ENCODE data around the gene CEP85L. TPM values are rescaled to one million over a fixed set of nuclear protein-coding genes. Genes with fewer than 3 reads are reported as not detected.

Gene CEP85L
- total RNA-seq, 1 experiment from 2014 or later: 5.8 TPM

DNA sequence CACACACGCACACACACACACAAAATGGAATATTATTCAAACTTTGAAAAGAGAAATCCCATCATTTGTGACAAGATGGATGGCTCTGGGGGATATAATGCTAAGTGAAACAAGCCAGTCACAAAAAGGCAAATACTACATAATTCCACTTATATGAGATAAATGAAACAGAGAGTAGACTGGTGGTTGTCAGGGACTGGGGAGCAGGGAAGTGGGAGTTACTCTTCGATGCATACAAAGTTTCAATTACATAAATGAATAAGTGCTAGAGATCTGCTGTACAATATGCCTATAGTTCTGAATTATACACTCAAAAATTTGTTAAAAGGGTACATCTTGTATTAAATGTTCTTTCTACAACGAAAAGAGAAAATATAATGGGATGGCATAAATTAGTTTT, 161.4 kb downstream of the CEP85L start:
- TF ChIP-seq, protein P1, sequence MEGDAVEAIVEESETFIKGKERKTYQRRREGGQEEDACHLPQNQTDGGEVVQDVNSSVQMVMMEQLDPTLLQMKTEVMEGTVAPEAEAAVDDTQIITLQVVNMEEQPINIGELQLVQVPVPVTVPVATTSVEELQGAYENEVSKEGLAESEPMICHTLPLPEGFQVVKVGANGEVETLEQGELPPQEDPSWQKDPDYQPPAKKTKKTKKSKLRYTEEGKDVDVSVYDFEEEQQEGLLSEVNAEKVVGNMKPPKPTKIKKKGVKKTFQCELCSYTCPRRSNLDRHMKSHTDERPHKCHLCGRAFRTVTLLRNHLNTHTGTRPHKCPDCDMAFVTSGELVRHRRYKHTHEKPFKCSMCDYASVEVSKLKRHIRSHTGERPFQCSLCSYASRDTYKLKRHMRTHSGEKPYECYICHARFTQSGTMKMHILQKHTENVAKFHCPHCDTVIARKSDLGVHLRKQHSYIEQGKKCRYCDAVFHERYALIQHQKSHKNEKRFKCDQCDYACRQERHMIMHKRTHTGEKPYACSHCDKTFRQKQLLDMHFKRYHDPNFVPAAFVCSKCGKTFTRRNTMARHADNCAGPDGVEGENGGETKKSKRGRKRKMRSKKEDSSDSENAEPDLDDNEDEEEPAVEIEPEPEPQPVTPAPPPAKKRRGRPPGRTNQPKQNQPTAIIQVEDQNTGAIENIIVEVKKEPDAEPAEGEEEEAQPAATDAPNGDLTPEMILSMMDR (IDR thresholded peaks at IDR 0.05; ENCODE audit: unreplicated experiment): no peak
- no peak overlapping the region for H3K4me3 Mint-ChIP-seq (ENCODE audit: low read depth, unreplicated experiment)
- H3K9me3 Mint-ChIP-seq (ENCODE audit: low read depth, unreplicated experiment): peaks cover 9% of the 10 kb centered on the region
- no peak overlapping the region for H3K27ac Mint-ChIP-seq (ENCODE audit: unreplicated experiment)
- CTCF ChIA-PET: no interaction called here
- intact Hi-C loops (cut with micrococcal nuclease; ENCODE audit: unreplicated experiment): no loop called here
- BruUV-seq (replicated peaks): no TSS peak
- no peaks in the 10 kb centered on the region for H3K36me3 Mint-ChIP-seq (ENCODE audit: insufficient read depth, unreplicated experiment)
- no peaks in the 10 kb centered on the region for H3K27me3 Mint-ChIP-seq (ENCODE audit: unreplicated experiment)
- DNase-seq: no peak
- no peaks in the 10 kb centered on the region for H3K4me1 Mint-ChIP-seq (ENCODE audit: low read depth, unreplicated experiment)

DNA sequence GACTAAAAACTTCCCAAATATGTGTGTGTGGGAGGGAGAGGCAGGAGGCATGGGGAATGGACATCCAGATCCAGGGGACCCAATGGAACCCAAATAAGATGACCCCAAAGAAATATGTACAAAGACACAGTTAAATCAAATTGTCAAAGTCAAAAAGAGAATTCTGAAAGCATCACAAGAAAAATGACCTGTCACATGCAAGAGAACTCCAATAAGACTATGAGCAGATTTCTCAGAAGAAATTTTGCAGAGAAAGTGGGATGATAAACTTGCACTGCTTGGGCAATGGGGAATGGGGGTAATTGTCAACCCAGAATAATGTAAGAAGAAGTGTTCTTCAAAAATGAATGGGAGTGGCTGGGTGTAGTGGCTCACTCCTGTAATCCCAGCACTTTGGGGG, 162.8 kb downstream of the CEP85L start:
- CTCF ChIA-PET: no interaction called here
- no peaks in the 10 kb centered on the region for H3K27me3 Mint-ChIP-seq (ENCODE audit: unreplicated experiment)
- no peak overlapping the region for H3K27ac Mint-ChIP-seq (ENCODE audit: unreplicated experiment)
- H3K4me3 Mint-ChIP-seq (ENCODE audit: low read depth, unreplicated experiment): no peak overlapping the region
- no peaks in the 10 kb centered on the region for H3K4me1 Mint-ChIP-seq (ENCODE audit: low read depth, unreplicated experiment)
- peaks cover 9% of the 10 kb centered on the region for H3K9me3 Mint-ChIP-seq (ENCODE audit: low read depth, unreplicated experiment)
- no TSS peak for BruUV-seq (replicated peaks)
- H3K36me3 Mint-ChIP-seq (ENCODE audit: insufficient read depth, unreplicated experiment): no peaks in the 10 kb centered on the region
- no peak for DNase-seq
- TF ChIP-seq, protein P1 (IDR thresholded peaks at IDR 0.05; ENCODE audit: unreplicated experiment): no peak
- intact Hi-C loops (cut with micrococcal nuclease; ENCODE audit: unreplicated experiment): no loop called here

DNA sequence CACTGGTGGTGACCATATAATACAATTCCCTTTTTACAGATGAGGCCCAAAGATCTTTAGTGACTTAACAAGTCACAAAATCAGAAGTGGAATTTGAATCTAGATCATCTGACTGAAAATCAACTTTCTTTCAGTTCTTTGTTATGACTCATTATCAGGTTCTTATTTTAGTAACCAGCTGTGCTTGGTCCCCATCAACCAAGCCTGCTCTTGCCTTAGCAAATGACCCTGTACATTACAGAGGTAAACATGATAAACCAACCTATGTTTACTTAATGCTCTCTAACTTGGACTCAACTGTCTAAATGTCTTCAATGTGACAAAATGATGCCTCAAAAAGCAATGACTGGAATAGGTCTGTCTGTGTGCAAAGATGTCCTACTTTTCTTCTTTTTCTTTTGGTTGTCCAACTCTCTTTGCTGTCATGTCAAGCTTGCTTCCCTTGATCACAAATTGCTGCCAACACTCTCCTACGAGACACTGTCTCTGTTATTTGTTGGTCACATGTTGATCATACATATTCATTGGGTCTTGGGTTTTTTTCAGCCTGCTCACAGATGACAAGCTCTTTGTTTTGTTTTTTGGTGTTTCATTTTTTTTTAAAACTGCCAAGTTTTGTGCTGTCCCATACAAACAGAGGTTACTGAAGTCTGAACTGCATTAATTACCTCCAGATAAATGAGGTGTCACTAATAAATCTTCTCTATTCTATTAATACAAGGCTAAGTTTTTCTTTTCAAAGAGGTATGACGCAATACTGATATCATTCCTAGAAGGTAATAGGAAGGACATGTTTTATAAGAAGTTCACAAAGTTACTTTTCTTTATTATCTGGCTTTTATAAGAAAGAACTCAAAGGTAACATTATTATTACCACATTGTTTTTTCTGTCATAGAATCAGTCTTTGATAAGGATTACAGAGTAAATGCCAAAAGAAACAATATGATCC, 165.5 kb downstream of the CEP85L start:
- H3K36me3 Mint-ChIP-seq (ENCODE audit: insufficient read depth, unreplicated experiment): no peaks in the 10 kb centered on the region
- H3K4me3 Mint-ChIP-seq (ENCODE audit: low read depth, unreplicated experiment): no peak overlapping the region
- no peaks in the 10 kb centered on the region for H3K4me1 Mint-ChIP-seq (ENCODE audit: low read depth, unreplicated experiment)
- BruUV-seq (replicated peaks): no TSS peak
- no peaks in the 10 kb centered on the region for H3K27me3 Mint-ChIP-seq (ENCODE audit: unreplicated experiment)
- CTCF ChIA-PET: no interaction called here
- intact Hi-C loops (cut with micrococcal nuclease; ENCODE audit: unreplicated experiment): no loop called here
- DNase-seq: no peak
- TF ChIP-seq, protein P1 (IDR thresholded peaks at IDR 0.05; ENCODE audit: unreplicated experiment): no peak
- no peak overlapping the region for H3K27ac Mint-ChIP-seq (ENCODE audit: unreplicated experiment)
- peaks cover 9% of the 10 kb centered on the region for H3K9me3 Mint-ChIP-seq (ENCODE audit: low read depth, unreplicated experiment)

DNA sequence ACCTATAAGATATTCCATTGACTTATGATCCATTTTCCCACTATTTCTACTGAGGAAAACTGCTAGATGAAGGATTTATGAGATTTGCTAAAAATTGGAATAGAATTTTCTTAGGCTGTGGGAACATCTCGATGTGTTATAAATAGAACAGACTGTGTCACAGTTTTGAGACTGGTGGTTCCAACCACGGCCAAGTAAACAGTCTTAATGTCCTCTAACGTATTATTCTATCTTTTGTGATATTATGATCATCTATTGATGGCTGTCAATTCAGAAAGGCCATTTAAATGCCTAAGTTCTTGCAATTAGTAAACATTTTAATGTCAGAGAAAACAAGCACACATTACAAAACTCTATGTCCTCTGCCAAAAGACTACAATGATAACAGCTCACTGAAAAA, 174.8 kb downstream of the CEP85L start:
- Mint-ChIP-seq H3K36me3 (ENCODE audit: insufficient read depth, unreplicated experiment) (no peaks in the 10 kb centered on the region), H3K4me3 (ENCODE audit: low read depth, unreplicated experiment) (no peak overlapping the region), H3K9me3 (ENCODE audit: low read depth, unreplicated experiment) (no peaks in the 10 kb centered on the region), H3K4me1 (ENCODE audit: low read depth, unreplicated experiment) (no peaks in the 10 kb centered on the region), H3K27ac (ENCODE audit: unreplicated experiment) (no peak overlapping the region), H3K27me3 (ENCODE audit: unreplicated experiment) (no peaks in the 10 kb centered on the region)
- intact Hi-C loops (cut with micrococcal nuclease; ENCODE audit: unreplicated experiment): no loop called here
- no peak for DNase-seq
- TF ChIP-seq, protein P1 (IDR thresholded peaks at IDR 0.05; ENCODE audit: unreplicated experiment): no peak
- BruUV-seq (replicated peaks): no TSS peak
- CTCF ChIA-PET: no interaction called here

Measured in Calu3 (cell line).